ENCODE results near the gene GPC1. TPM values are rescaled to one million over a fixed set of nuclear protein-coding genes. Genes with fewer than 3 reads are reported as not detected.

The GPC1 gene
- total RNA-seq, 1 donor from 2014 or later, result 187 TPM

GRCh38 chr2:240434728-240435456, 571 bp upstream of the GPC1 start:
- Histone ChIP-seq H3K4me1 (peaks cover 47% of the 10 kb centered on the region), H3K4me3 (peak overlapping the region; percentile 87), H3K36me3 (no peaks in the 10 kb centered on the region), H3K27ac (replicated peaks) (peak overlapping the region; percentile 95), H3K9me3 (replicated peaks) (no peaks in the 10 kb centered on the region), H3K27me3 (ENCODE audit: low read depth) (peaks cover 60% of the 10 kb centered on the region)
- intact Hi-C loops (cut with micrococcal nuclease), result loop anchor here (5.0 kb wide), 1 partner anchor 193 kb away; no protein-coding TSS in a partner anchor
- peak; percentile 94 for DNase-seq
- TF ChIP-seq CTCF (IDR thresholded peaks at IDR 0.05; ENCODE audit: borderline replicate concordance), result no peak

GRCh38 chr2:240435948-240436682, 652 bp downstream of the GPC1 start:
- intact Hi-C loops (cut with micrococcal nuclease), result loop anchor here (5.0 kb wide), 1 partner anchor 194 kb away; no protein-coding TSS in a partner anchor
- H3K4me3 ChIP-seq, result peak overlapping the region; percentile 87
- peak overlapping the region; percentile 95 for H3K27ac ChIP-seq (replicated peaks)
- no peaks in the 10 kb centered on the region for H3K9me3 ChIP-seq (replicated peaks)
- H3K27me3 ChIP-seq (ENCODE audit: low read depth), result peaks cover 54% of the 10 kb centered on the region
- TF ChIP-seq CTCF (IDR thresholded peaks at IDR 0.05; ENCODE audit: borderline replicate concordance), result no peak
- peaks cover 51% of the 10 kb centered on the region for H3K4me1 ChIP-seq
- no peak for DNase-seq
- no peaks in the 10 kb centered on the region for H3K36me3 ChIP-seq

- no peaks in the 10 kb centered on the region for H3K36me3 ChIP-seq
- intact Hi-C loops (cut with micrococcal nuclease), result loop anchor here (5.0 kb wide), 1 partner anchor 195 kb away; no protein-coding TSS in a partner anchor
- peak overlapping the region; percentile 87 for H3K4me3 ChIP-seq
- peaks cover 59% of the 10 kb centered on the region for H3K4me1 ChIP-seq
- no peaks in the 10 kb centered on the region for H3K9me3 ChIP-seq (replicated peaks)
- DNase-seq, result peak; percentile 22
- peak overlapping the region; percentile 95 for H3K27ac ChIP-seq (replicated peaks)
- no peak for TF ChIP-seq CTCF (IDR thresholded peaks at IDR 0.05; ENCODE audit: borderline replicate concordance)
- peaks cover 54% of the 10 kb centered on the region for H3K27me3 ChIP-seq (ENCODE audit: low read depth)
These were observed 1.5 kb downstream of the GPC1 start for GRCh38 chr2:240436683-240437550.

- no peaks in the 10 kb centered on the region for H3K9me3 ChIP-seq (replicated peaks)
- H3K4me1 ChIP-seq, result peaks cover 65% of the 10 kb centered on the region
- H3K36me3 ChIP-seq, result no peaks in the 10 kb centered on the region
- intact Hi-C loops (cut with micrococcal nuclease), result loop anchor here (5.0 kb wide), 1 partner anchor 195 kb away; no protein-coding TSS in a partner anchor
- H3K4me3 ChIP-seq, result peak overlapping the region; percentile 87
- no peak for TF ChIP-seq CTCF (IDR thresholded peaks at IDR 0.05; ENCODE audit: borderline replicate concordance)
- no peak for DNase-seq
- H3K27ac ChIP-seq (replicated peaks), result peak overlapping the region; percentile 95
- H3K27me3 ChIP-seq (ENCODE audit: low read depth), result peaks cover 54% of the 10 kb centered on the region
These were observed 2.0 kb downstream of the GPC1 start for GRCh38 chr2:240437551-240437860.

Data from left ventricle myocardium inferior (tissue), 1 donor.